NCI-H446 treated with DMSO at 0.1 percent for 48 hours (cell line): ENCODE results near the gene RBP2.
A peak's percentile ranks its signal among the peaks of the same experiment; 100 is the strongest.
"Not testable (repeated sequence)": the region's sequence is repeated elsewhere in the genome, so short reads cannot be mapped to it uniquely, and the experiment has no call there.

Source experiments
- DNase-seq: peaks from one replicate; lab custom pipeline; 2025; lab: John Stamatoyannopoulos, UW

Gene RBP2

GRCh38 chr3:139441656-139442055 is 34.7 kb downstream of the RBP2 start:
- no peak for DNase-seq

- DNase-seq, result no peak
Measured at GRCh38 chr3:139440639-139441556, 35.4 kb downstream of the RBP2 start.

- DNase-seq, result no peak
Measured at GRCh38 chr3:139439278-139439677, 37.0 kb downstream of the RBP2 start.

GRCh38 chr3:139434764-139435307 is 41.5 kb downstream of the RBP2 start:
- no peak for DNase-seq

GRCh38 chr3:139434228-139434627 is 42.1 kb downstream of the RBP2 start:
- DNase-seq, result no peak

- no peak for DNase-seq
Measured at GRCh38 chr3:139433089-139433488, 43.2 kb downstream of the RBP2 start.

- DNase-seq, result no peak
Measured at GRCh38 chr3:139430493-139430892, 45.8 kb downstream of the RBP2 start.

GRCh38 chr3:139427283-139428060 is 48.8 kb downstream of the RBP2 start:
- DNase-seq, result peak; percentile 53

GRCh38 chr3:139425745-139426400 is 50.4 kb downstream of the RBP2 start:
- DNase-seq, result no peak

- DNase-seq, result no peak
Measured at GRCh38 chr3:139423232-139423631, 53.1 kb downstream of the RBP2 start.

GRCh38 chr3:139421460-139421859 is 54.9 kb downstream of the RBP2 start:
- DNase-seq, result no peak

GRCh38 chr3:139421040-139421439 is 55.3 kb downstream of the RBP2 start:
- DNase-seq, result no peak

GRCh38 chr3:139418144-139418543 is 58.2 kb downstream of the RBP2 start:
- DNase-seq, result no peak

- DNase-seq, result no peak
Measured at GRCh38 chr3:139416275-139416674, 60.0 kb downstream of the RBP2 start.

GRCh38 chr3:139414608-139415224 is 61.6 kb downstream of the RBP2 start:
- DNase-seq, result no peak

GRCh38 chr3:139412891-139413290 is 63.4 kb downstream of the RBP2 start:
- DNase-seq, result not testable (repeated sequence)
